Measurements from ENCODE around the gene RGMA.

GRCh38 chr15:93019090-93019489 lies 69.9 kb downstream of the RGMA start:
- no peak for TF ChIP-seq CTCF (IDR thresholded peaks at IDR 0.05)
- no peak for TF ChIP-seq POLR2A (IDR thresholded peaks at IDR 0.05)
- no peak for TF ChIP-seq EP300 (IDR thresholded peaks at IDR 0.05)

Measured in tibial nerve (tissue), 4 donors.